Epidermal melanocyte (primary cell): Measurements from ENCODE around the gene AKNA.
A peak's percentile ranks its signal among the peaks of the same experiment; 100 is the strongest.

Experiments
- DNase-seq: peaks from one replicate; pipeline ENCODE4 v3.0.0; 2011; ENCODE audit warnings: low spot score; ENCODE audit not compliant: insufficient read length

AKNA gene

GRCh38 chr9:114417511-114417910, 29.7 kb upstream of the AKNA start:
- DNase-seq: no peak

GRCh38 chr9:114416906-114417305, 29.1 kb upstream of the AKNA start:
- DNase-seq: no peak

GRCh38 chr9:114416290-114416689, 28.5 kb upstream of the AKNA start:
- no peak for DNase-seq

GRCh38 chr9:114414346-114414745, 26.6 kb upstream of the AKNA start:
- no peak for DNase-seq

- no peak for DNase-seq
These were observed 26.1 kb upstream of the AKNA start for GRCh38 chr9:114413861-114414301.

GRCh38 chr9:114412048-114412683, 24.4 kb upstream of the AKNA start:
- no peak for DNase-seq

GRCh38 chr9:114411452-114411851, 23.7 kb upstream of the AKNA start:
- DNase-seq: no peak

GRCh38 chr9:114410910-114411309, 23.1 kb upstream of the AKNA start:
- DNase-seq: no peak

- DNase-seq: no peak
These were observed 22.1 kb upstream of the AKNA start for GRCh38 chr9:114409842-114410241.

- DNase-seq: peak; percentile 72
These were observed 21.5 kb upstream of the AKNA start for GRCh38 chr9:114409103-114409780.

- DNase-seq: no peak
These were observed 20.9 kb upstream of the AKNA start for GRCh38 chr9:114408645-114409044.

GRCh38 chr9:114407889-114408288, 20.1 kb upstream of the AKNA start:
- DNase-seq: no peak

- no peak for DNase-seq
These were observed 18.7 kb upstream of the AKNA start for GRCh38 chr9:114406441-114406840.

- DNase-seq: peak; percentile 88
These were observed 17.7 kb upstream of the AKNA start for GRCh38 chr9:114405294-114406034.

- no peak for DNase-seq
These were observed 16.7 kb upstream of the AKNA start for GRCh38 chr9:114404531-114404930.

GRCh38 chr9:114403153-114403756, 15.5 kb upstream of the AKNA start:
- no peak for DNase-seq

GRCh38 chr9:114401344-114401743, 13.6 kb upstream of the AKNA start:
- no peak for DNase-seq

GRCh38 chr9:114400772-114401171, 13.0 kb upstream of the AKNA start:
- DNase-seq: no peak

GRCh38 chr9:114400219-114400618, 12.4 kb upstream of the AKNA start:
- DNase-seq: no peak

GRCh38 chr9:114399381-114399780, 11.6 kb upstream of the AKNA start:
- DNase-seq: no peak

GRCh38 chr9:114397848-114398605, 10.2 kb upstream of the AKNA start:
- peak; percentile 97 for DNase-seq
